Colon (tissue), 2 donors: ENCODE results near the gene PLD2.
"Not testable (repeated sequence)": the region's sequence is repeated elsewhere in the genome, so short reads cannot be mapped to it uniquely, and the experiment has no call there.

ENCODE experiments used
- FAIRE-seq: peaks from 2 replicates; lab custom pipeline; 2012; peaks lifted over from hg19 to GRCh38; lab: Jason Lieb, UNC
- donor health status: control.
- donor health status: control.

The PLD2 gene

GRCh38 chr17:4836221-4836620 is 29.3 kb downstream of the PLD2 start:
- no peak for FAIRE-seq

- FAIRE-seq, result no peak
These were observed 30.7 kb downstream of the PLD2 start for GRCh38 chr17:4837471-4838308.

DNA sequence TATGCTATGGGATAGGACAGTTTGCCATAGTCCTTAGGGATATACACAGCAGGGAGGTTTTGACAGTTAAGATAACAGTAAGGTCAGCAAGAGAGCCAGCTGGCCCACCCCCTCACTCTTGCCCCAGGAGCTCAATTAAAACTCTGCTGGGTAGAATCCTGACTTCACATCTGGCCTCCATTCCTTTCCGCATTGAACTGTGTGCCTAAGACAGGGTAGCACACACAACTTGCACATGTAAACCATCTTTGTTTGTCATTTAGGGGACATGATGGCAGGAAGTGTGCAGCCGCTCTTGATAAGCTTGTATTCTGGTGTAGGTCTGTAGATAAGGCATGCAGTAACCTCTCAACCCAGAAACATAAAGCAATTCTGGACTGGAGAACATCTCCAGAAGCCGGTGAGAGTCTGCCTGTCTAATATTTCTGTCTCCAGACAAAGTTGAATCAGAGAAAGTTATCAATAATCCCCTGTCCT is 31.4 kb downstream of the PLD2 start:
- no peak for FAIRE-seq

GRCh38 chr17:4839221-4839620 is 32.3 kb downstream of the PLD2 start:
- no peak for FAIRE-seq

DNA sequence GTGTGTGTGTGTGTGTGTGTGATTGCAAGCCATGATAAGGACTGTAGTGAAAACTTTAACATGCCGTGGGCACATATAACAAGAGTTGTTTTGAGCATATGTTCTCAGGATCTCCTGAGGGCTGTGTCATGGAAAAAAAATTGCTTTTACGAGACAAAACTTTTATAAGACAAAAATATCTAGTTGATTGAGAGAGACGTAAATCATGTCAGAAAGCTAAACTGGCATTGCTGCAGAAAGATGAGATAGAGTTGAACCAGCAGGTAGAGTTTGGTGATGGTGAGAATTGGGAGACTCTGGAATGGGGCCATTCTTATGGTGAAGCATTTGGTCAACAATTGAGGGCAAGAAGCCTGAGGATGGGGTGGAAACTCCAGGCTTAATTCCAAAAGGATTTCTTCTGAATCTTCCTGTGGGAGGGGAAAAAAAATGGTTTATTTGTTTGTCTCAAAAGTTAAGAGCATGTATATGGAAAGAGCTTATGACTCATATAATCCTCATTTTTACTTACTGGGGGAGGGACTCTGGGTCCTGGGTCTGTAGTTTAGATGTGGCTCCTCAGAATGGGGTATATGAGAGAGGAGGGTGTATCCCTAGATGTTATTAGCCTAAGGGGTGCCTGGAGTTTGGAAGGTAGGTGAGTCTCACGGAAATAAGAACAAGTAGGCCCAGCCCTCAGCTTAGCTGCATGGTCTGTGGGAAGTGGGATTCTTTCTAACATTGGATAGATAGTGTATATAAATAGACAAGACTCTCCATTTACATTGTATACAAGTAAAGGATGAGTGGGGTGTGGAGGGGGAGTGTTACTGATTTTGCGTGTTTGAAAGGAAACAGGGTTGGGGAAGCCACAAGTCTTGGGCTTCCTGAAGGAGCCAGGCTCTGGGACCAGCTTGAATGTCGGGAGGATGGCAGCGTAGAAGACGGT is 33.3 kb downstream of the PLD2 start:
- no peak for FAIRE-seq

- no peak for FAIRE-seq
These were observed 33.9 kb downstream of the PLD2 start for GRCh38 chr17:4840893-4841242.

DNA sequence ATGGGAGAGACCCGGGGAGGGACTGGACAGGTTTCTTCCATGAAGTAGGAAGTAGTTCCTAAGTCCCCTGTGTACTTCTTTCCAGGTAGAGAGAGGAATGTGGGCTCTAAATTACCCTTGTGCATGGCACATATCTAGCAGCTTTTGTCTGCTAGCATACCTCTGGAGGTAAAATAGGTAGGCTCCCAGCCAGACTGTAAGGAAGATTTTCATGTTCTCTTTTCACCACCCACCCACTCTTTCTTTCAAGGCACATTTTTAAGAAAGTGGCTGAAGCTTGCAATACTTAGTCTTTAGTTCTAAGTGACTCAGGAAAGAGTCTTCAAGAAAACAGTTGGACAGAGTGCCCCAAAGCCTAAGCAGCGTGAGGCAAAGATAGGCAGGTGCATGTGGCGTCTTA is 35.4 kb downstream of the PLD2 start:
- no peak for FAIRE-seq

DNA sequence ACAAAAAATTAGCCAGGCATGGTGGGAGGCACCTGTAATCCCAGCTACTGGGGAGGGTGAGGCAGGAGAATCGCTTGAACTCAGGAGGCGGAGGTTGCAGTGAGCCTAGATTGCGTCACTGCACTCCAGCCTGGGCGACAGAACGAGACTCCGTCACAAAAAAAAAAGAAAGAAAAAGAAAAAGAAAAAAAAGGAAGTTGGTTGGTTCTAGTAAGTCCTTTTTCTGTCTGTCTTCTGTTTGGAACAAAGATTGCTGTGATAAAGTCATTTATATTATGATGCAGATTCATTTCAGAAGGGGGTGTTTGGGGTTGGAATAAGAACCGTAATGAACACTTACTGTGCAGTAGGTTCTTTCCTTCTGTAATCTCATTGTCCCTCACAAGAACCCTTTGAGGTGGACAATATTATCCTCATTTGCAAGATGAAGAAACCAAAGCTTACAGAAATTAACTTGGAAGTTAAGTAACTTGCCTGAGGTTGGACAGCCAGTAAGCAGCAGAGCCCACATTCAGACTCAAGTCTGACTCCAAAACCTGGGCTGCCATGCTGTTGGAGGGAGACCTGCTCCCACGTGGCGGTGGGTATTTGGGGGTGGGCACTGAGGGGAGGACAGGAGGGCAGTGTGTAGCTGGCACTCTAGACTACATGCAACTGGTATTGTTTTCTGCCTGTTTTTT is 36.5 kb downstream of the PLD2 start:
- FAIRE-seq, result no peak

GRCh38 chr17:4845118-4845517 is 38.2 kb downstream of the PLD2 start:
- no peak for FAIRE-seq

GRCh38 chr17:4846635-4847390 is 39.9 kb downstream of the PLD2 start:
- FAIRE-seq, result no peak

- no peak for FAIRE-seq
These were observed 42.1 kb downstream of the PLD2 start for GRCh38 chr17:4849011-4849536.

DNA sequence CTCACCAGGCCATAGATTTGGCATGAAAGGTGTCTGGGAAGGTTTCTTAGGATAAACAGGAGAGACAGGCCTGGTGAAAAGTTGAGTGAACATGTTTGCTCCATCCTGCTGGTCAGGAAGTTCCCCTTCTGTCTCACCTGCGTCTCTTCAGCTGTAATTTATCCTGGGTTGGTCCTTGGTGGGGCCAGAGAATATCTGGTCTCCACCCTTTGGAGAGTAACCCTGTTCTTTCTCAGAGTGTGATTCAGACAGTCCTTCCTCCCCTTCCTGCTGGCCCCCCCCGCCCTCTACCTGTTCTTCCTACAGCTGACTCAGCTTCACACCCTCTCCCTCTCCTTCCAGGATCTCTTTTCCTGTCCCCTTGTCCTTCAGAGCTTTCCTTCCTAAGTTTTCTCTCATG is 43.3 kb downstream of the PLD2 start:
- no peak for FAIRE-seq

- FAIRE-seq, result no peak
These were observed 44.1 kb downstream of the PLD2 start for GRCh38 chr17:4851084-4851483.

GRCh38 chr17:4852567-4853207 is 45.7 kb downstream of the PLD2 start:
- no peak for FAIRE-seq

DNA sequence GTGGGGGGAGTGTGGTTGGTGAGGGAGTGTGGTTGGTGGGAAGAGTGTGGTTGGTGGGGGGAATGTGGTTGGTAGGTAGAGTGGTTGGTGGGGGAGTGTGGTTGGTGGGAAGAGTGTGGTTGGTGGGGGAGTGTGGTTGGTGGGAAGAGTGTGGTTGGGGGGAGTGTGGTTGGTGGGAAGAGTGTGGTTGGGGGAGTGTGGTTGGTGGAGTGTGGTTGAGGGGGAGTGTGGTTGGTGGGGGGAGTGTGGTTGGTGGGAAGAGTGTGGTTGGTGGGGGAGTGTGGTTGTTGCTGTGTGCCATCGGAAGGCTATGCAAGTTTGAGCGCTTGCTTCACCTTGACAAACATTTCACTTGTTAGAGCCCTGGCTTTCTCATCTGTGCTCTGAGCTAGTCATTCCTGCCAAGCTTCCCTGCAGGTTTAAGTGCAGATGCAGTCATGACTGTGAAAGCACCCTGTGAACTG is 46.3 kb downstream of the PLD2 start:
- no peak for FAIRE-seq

GRCh38 chr17:4854111-4854681 is 47.2 kb downstream of the PLD2 start:
- no peak for FAIRE-seq

- FAIRE-seq, result no peak
These were observed 49.5 kb downstream of the PLD2 start for GRCh38 chr17:4856271-4856936.

GRCh38 chr17:4856937-4857314 is 50.0 kb downstream of the PLD2 start:
- no peak for FAIRE-seq

DNA sequence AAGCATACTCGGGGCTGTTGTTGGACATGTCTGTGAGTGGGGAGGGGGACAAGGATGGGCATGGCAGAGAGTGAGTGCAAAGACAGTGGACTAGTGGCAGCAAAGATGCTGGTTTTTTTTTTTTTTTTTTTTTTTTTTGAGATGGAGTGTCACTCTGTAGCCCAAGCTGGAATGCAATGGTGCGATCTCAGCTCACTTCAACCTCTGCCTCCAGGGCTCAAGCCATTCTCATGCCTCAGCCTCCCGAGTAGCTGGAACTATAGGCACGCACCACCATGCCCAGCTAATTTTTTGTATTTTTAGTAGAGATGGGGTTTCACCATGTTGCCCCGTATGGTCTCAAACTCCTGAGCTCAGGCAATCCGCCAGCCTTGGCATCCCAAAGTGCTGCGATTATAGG is 50.4 kb downstream of the PLD2 start:
- FAIRE-seq, result not testable (repeated sequence)
